Vagina (tissue), 2 donors: ENCODE measurements around the gene AHSP. TPM values are rescaled to one million over a fixed set of nuclear protein-coding genes. Genes with fewer than 3 reads are reported as not detected.
"Not testable (repeated sequence)": the region's sequence is repeated elsewhere in the genome, so short reads cannot be mapped to it uniquely, and the experiment has no call there.

Source experiments
- DNase-seq, 2 donors: peaks; one replicate each; pipeline ENCODE4 v3.0.0-alpha.2; 2017; ENCODE audit errors: extremely low spot score in 2 of 2
- H3K27ac ChIP-seq: fragments of 200-600 bp; sonication (generic); one replicate; pipeline ENCODE4 v1.5.1; 2019
- H3K27me3 ChIP-seq: fragments of 200-600 bp; sonication (generic); one replicate; pipeline ENCODE4 v1.5.1; 2019
- H3K36me3 ChIP-seq, 2 donors: fragments of 200-600 bp; sonication (generic); one replicate each; pipeline ENCODE4 v1.5.1; 2017 to 2019
- H3K4me1 ChIP-seq: fragments of 200-600 bp; sonication (generic); one replicate; pipeline ENCODE4 v1.5.1; 2019
- H3K4me3 ChIP-seq, 2 donors: fragments of 200-600 bp; sonication (generic); 1 replicate in 1 of 2; 2 replicates in 1 of 2; pipeline ENCODE4 v1.5.1; 2016 to 2019
- H3K9me3 ChIP-seq: fragments of 200-600 bp; sonication (generic); one replicate; pipeline ENCODE4 v1.5.1; 2019
- POLR2A ChIP-seq, 2 donors: fragments of 450-650 bp; IDR thresholded peaks; one replicate each; pipeline ENCODE4 v1.6.1; 2017; ENCODE audit warnings: antibody characterized with exemption in 2 of 2, mild to moderate bottlenecking in 2 of 2, moderate library complexity in 2 of 2
- POLR2AphosphoS5 ChIP-seq, 2 donors: sonication (generic); formaldehyde crosslinking; IDR thresholded peaks; one replicate each; pipeline ENCODE4 v1.9.0; 2017; ENCODE audit warnings: antibody characterized with exemption in 2 of 2, mild to moderate bottlenecking in 2 of 2, low read depth in 1 of 2; ENCODE audit not compliant: insufficient read depth in 1 of 2
- intact Hi-C: fragments of 100-400 bp; cut with DNase I; formaldehyde crosslinking; loops from one replicate; pipeline ENCODE4 v1.15.1; 2023
- total RNA-seq: library from RNA; depleted of rRNA; stranded (reverse); fragments of >200 nt; gene quantifications from one replicate; pipeline ENCODE4 v1.2.3, GENCODE V29; 2016
- TF ChIP-seq, protein P1 (sequence below), 3 experiments: fragments of 450-650 bp in 2 of 3; fragments of 200-600 bp in 1 of 3; sonication (generic) in 1 of 3; IDR thresholded peaks; one replicate each; pipeline ENCODE4 v1.5.1; 2017 to 2019; ENCODE audit warnings: antibody characterized with exemption in 3 of 3, mild to moderate bottlenecking in 2 of 3, moderate library complexity in 2 of 3

The AHSP gene
- total RNA-seq, 1 donor from 2014 or later: not detected

DNA sequence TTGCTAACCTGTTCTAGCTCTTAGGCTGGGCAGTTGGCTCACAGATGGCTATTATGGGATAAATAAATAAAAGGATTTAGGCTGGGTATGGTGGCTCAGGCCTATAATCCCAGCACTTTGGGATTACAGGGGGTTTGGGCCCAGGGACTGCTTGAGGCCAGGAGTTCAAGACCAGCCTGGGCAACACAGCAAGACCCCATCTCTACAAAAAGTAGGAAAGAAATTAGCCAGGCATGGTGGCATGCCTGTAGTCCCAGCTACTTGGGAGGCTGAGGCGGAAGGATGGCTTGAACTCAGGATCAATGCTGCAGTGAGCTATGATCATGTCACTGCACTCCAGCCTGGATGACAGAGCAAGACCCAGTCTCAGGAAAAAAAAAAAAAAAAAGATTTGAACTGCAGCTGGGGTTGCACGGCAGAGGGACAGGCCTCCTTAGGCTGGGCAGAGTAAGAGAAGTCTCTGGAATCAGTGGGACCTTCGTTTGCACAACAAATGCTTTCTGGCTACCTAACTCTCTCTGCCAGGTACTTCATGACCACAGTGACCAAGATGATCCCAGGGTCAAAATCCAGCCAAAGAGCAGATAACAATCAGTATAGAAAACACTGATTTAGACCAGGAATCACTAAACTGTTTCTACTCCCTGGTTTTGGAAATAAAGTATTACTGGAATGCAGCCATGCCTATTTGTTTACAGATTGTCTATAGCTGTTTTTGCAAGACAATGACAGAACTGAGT lies 26.3 kb upstream of the AHSP start:
- Histone ChIP-seq H3K4me1 (peaks cover 8% of the 10 kb centered on the region), H3K27ac (no peak overlapping the region), H3K4me3 (no peak overlapping the region), H3K27me3 (no peaks in the 10 kb centered on the region), H3K36me3 (peaks cover 0 to 38% of the 10 kb centered on the region in 2 donors), H3K9me3 (no peaks in the 10 kb centered on the region)
- intact Hi-C loops: no loop called here
- TF ChIP-seq, protein P1, sequence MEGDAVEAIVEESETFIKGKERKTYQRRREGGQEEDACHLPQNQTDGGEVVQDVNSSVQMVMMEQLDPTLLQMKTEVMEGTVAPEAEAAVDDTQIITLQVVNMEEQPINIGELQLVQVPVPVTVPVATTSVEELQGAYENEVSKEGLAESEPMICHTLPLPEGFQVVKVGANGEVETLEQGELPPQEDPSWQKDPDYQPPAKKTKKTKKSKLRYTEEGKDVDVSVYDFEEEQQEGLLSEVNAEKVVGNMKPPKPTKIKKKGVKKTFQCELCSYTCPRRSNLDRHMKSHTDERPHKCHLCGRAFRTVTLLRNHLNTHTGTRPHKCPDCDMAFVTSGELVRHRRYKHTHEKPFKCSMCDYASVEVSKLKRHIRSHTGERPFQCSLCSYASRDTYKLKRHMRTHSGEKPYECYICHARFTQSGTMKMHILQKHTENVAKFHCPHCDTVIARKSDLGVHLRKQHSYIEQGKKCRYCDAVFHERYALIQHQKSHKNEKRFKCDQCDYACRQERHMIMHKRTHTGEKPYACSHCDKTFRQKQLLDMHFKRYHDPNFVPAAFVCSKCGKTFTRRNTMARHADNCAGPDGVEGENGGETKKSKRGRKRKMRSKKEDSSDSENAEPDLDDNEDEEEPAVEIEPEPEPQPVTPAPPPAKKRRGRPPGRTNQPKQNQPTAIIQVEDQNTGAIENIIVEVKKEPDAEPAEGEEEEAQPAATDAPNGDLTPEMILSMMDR (IDR thresholded peaks at IDR 0.05): no peak
- TF ChIP-seq POLR2A (IDR thresholded peaks at IDR 0.05) (no peak), POLR2AphosphoS5 (IDR thresholded peaks at IDR 0.05; ENCODE audit: insufficient read depth in 1 of 2, low read depth in 1 of 2) (no peak)
- DNase-seq: no peak

DNA sequence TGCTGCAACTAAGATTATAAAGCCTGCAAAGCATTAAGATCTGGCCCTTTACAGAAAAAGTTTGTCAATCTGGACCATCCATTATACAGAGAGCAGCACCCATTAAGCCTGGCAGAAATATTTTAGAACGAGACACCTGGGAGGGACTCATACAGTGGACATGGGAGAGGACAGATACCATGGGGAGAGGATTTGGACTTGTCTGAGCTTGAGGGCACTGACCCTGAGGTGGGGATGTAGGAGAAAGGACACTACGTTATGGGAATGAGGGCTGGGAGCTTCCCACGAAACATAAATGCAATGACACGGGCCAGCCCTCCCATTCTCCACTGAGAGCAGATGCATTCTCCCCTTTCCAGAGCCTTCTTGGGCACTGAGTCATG lies 25.7 kb upstream of the AHSP start:
- no peak for DNase-seq
- H3K27me3 ChIP-seq: no peaks in the 10 kb centered on the region
- peaks cover 0 to 33% of the 10 kb centered on the region in 2 donors for H3K36me3 ChIP-seq
- TF ChIP-seq POLR2A (IDR thresholded peaks at IDR 0.05) (no peak), POLR2AphosphoS5 (IDR thresholded peaks at IDR 0.05; ENCODE audit: insufficient read depth in 1 of 2, low read depth in 1 of 2) (no peak)
- TF ChIP-seq, protein P1 (IDR thresholded peaks at IDR 0.05): no peak
- no peaks in the 10 kb centered on the region for H3K9me3 ChIP-seq
- H3K27ac ChIP-seq: no peak overlapping the region
- no peak overlapping the region for H3K4me3 ChIP-seq
- peaks cover 14% of the 10 kb centered on the region for H3K4me1 ChIP-seq
- intact Hi-C loops: no loop called here

DNA sequence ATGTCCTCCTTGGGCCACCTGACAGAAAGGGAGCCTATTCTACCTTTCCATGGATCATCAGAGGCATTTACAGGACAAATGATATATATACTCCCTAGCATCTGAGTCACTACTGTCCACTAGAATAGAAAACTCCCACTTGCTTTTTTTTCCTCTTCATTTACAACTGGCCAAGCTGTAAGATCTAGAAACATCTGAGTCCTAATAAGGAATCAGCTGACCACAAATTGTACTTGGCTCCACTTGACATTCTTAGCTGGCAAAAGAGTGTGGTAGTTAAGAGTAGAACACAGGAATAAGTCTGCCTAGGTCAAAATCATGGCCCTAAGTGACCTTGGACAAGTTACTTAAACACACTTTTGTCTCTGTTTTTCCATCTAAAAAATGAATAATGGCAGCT lies 24.7 kb upstream of the AHSP start:
- intact Hi-C loops: no loop called here
- Histone ChIP-seq H3K27me3 (no peaks in the 10 kb centered on the region), H3K4me3 (no peak overlapping the region)

DNA sequence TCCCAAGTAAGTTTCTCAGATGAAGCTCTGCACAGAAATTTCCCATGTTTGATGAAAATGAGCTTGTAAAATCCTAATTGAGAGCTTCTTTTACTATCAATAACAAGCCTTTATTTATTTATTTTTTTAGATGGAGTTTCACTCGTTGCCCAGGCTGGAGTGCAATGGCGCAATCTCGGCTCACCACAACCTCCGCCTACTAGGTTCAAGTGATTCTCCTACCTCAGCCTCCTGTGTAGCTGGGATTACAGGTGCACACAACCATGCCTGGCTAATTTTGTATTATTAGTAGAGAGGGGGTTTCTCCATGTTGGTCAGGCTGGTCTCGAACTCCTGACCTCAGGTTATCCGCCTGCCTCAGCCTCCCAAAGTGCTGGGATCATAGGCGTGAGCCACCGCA lies 24.1 kb upstream of the AHSP start:
- Histone ChIP-seq H3K36me3 (peaks cover 0 to 17% of the 10 kb centered on the region in 2 donors), H3K4me1 (peaks cover 21% of the 10 kb centered on the region)
- DNase-seq, H3K27ac ChIP-seq, intact Hi-C loops, H3K4me3 ChIP-seq, H3K27me3 ChIP-seq, H3K9me3 ChIP-seq: not testable (repeated sequence)

More for the DNA sequence above, 24.7 kb upstream of the AHSP start:
- Histone ChIP-seq H3K27ac (no peak overlapping the region), H3K36me3 (peaks cover 0 to 23% of the 10 kb centered on the region in 2 donors), H3K9me3 (no peaks in the 10 kb centered on the region), H3K4me1 (peaks cover 21% of the 10 kb centered on the region)
- TF ChIP-seq POLR2A (IDR thresholded peaks at IDR 0.05): no peak
- TF ChIP-seq, protein P1 (IDR thresholded peaks at IDR 0.05): no peak
- TF ChIP-seq POLR2AphosphoS5 (IDR thresholded peaks at IDR 0.05; ENCODE audit: insufficient read depth in 1 of 2, low read depth in 1 of 2): no peak
- no peak for DNase-seq

DNA sequence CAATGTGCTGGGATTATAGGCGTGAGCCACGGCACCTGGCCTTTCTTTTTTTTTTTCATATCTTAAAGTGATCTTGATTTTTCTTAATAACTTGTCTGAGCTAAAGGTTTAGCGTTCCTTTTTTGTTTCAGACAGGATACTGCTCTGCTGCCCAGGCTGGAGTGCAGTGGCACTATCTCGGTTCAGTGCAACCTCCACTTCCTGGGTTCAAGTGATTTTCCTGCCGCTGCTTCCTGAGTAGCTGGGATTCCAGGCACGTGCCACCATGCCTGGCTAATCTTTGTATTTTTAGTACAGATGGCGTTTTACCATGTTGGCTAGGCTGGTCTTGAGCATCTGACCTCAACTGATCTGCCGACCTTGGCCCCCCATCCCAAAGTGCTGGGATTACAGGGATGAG lies 23.5 kb upstream of the AHSP start:
- no peak for TF ChIP-seq POLR2A (IDR thresholded peaks at IDR 0.05)
- H3K36me3 ChIP-seq: peaks cover 0 to 11% of the 10 kb centered on the region in 2 donors
- H3K9me3 ChIP-seq: no peaks in the 10 kb centered on the region
- H3K27ac ChIP-seq: no peak overlapping the region
- H3K4me3 ChIP-seq: no peak overlapping the region
- H3K4me1 ChIP-seq: peaks cover 26% of the 10 kb centered on the region
- intact Hi-C loops: no loop called here
- no peaks in the 10 kb centered on the region for H3K27me3 ChIP-seq
- DNase-seq: no peak

DNA sequence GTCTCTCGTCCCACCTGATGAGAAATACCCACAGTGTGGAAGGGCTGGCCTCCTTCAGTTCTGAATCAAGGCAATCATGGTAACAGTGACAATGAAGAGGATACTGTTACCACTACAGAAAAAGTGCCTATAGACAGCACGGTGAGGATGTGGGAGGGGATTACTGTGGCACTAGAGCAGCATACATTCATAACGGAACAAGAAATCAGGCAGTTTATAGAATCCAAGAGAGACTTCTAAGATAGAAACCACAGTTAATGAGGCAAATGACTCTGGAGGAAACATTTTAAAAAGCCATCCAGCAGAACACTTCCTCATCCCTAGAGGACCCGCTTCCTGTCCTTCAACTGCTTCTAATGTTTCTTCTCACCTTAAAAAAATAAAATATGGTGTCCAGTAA lies 22.2 kb upstream of the AHSP start:
- H3K36me3 ChIP-seq: peaks cover 0 to under 1% of the 10 kb centered on the region in 2 donors
- no peak overlapping the region for H3K4me3 ChIP-seq
- H3K9me3 ChIP-seq: no peaks in the 10 kb centered on the region
- H3K4me1 ChIP-seq: peaks cover 38% of the 10 kb centered on the region
- TF ChIP-seq, protein P1 (IDR thresholded peaks at IDR 0.05): no peak
- no peak for TF ChIP-seq POLR2AphosphoS5 (IDR thresholded peaks at IDR 0.05; ENCODE audit: insufficient read depth in 1 of 2, low read depth in 1 of 2)
- no peak for TF ChIP-seq POLR2A (IDR thresholded peaks at IDR 0.05)
- DNase-seq: no peak
- intact Hi-C loops: loop anchor here (5.0 kb wide), 1 partner anchor 33 kb away; the partner anchor contains the start of gene TGFB1I1
- H3K27me3 ChIP-seq: no peaks in the 10 kb centered on the region
- no peak overlapping the region for H3K27ac ChIP-seq
